Stimulated activated naive B cell treated with anti-CD40 and anti-IgM and Interleukin-4, amounts not matched to agents 10 μg/mL and 1 μg/mL and 100 μg/mL, for 72 hours (primary cell): ENCODE data around the gene DDX41.

Experiments
- ATAC-seq, 2 donors: fragments of 150-1000 bp; cut with Tn5 transposase; replicated peaks; 2 replicates each; pipeline ENCODE4 v1.10.0; 2021; ENCODE audit warnings: moderate library complexity in 1 of 2
- DNase-seq: peaks from one replicate; pipeline ENCODE4 v3.0.0; 2021
- H3K27ac Mint-ChIP-seq: one replicate; pipeline ENCODE4 v1.8.0; 2022; ENCODE audit warnings: mild to moderate bottlenecking, mixed read lengths
- H3K27me3 Mint-ChIP-seq, 2 donors: one replicate each; pipeline ENCODE4 v1.8.0; 2022; ENCODE audit warnings: mixed read lengths in 2 of 2
- H3K36me3 Mint-ChIP-seq, 2 donors: one replicate each; pipeline ENCODE4 v1.8.0; 2022; ENCODE audit warnings: mixed read lengths in 2 of 2, mild to moderate bottlenecking in 1 of 2
- H3K4me1 Mint-ChIP-seq, 2 donors: one replicate each; pipeline ENCODE4 v1.8.0; 2022; ENCODE audit warnings: mixed read lengths in 2 of 2, mild to moderate bottlenecking in 1 of 2
- H3K4me3 Mint-ChIP-seq, 2 donors: one replicate each; pipeline ENCODE4 v1.8.0; 2022; ENCODE audit warnings: mild to moderate bottlenecking in 2 of 2, mixed read lengths in 2 of 2, moderate library complexity in 1 of 2
- H3K9me3 Mint-ChIP-seq, 2 donors: one replicate each; pipeline ENCODE4 v1.8.0; 2022; ENCODE audit warnings: mixed read lengths in 2 of 2, mild to moderate bottlenecking in 1 of 2

DDX41 gene

DNA sequence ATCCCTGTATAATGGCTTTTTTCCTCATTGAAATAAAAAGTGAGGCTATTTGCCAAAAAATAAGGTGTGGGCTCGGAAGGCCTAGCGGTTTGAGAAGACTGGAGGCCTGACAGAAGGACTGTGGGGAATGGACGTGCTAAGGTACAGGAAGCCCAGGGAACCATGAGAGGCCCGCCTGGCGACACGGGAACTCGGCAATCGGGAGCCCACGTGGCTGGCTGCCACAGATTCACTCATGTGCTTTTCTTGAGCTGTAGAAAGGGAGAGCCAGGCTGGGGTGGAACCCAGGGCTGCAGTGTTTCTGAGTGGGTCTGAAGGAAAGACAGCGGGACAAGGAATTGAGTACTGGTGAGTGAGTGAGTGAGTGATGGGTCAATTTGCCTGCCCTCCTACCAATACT is 11.9 kb upstream of the DDX41 start:
- ATAC-seq = no peak

DNA sequence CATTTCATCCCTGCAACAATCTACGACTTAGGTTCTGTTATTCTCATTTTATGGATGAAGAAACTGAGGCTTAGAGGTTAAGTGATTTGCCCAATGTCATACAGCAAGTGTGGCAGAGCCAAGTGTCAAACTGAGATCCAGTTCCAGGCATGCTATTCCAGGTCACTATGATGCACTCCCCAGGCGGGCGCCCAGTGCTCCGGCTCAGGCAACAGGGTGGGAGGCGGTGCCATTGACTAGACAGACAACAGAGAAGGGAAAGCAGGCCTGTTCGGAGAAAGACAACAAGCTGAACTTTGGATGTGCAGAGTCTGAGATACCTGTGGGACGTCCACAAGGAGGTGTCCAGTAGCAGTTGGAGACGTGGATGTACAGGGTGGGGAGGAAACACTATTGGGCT is 10.8 kb upstream of the DDX41 start:
- Mint-ChIP-seq H3K27me3 (no peaks in the 10 kb centered on the region), H3K4me3 (no peak overlapping the region), H3K9me3 (no peaks in the 10 kb centered on the region), H3K36me3 (peaks cover 26 to 28% of the 10 kb centered on the region in 2 donors), H3K4me1 (no peaks in the 10 kb centered on the region), H3K27ac (no peak overlapping the region)
- no peak for ATAC-seq
- DNase-seq = no peak

More for the DNA sequence above, 11.9 kb upstream of the DDX41 start:
- Mint-ChIP-seq H3K4me3 (no peak overlapping the region), H3K27ac (no peak overlapping the region), H3K27me3 (no peaks in the 10 kb centered on the region), H3K4me1 (no peaks in the 10 kb centered on the region), H3K9me3 (no peaks in the 10 kb centered on the region), H3K36me3 (peaks cover 27 to 29% of the 10 kb centered on the region in 2 donors)
- no peak for DNase-seq

DNA sequence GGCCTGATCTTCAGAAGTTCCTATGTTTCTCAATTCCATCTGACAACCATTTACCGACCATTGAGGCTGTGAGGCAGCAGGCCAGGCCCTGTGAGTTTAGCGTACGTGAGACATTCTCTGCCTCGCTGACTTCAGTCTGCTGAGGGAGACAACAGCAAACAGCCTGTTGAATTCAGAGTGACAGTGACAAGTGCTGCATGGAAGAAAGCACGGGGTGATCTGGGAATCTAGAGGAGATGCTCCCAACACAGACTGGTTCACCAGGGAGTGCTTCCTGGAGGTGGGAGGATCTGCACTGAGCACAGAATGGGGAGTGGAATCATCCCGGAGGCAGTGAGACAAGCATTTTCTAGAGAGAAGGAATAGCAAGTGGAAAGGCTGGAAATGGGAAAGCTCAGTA is 10.0 kb upstream of the DDX41 start:
- Mint-ChIP-seq H3K27ac (no peak overlapping the region), H3K27me3 (no peaks in the 10 kb centered on the region), H3K36me3 (peaks cover 19 to 21% of the 10 kb centered on the region in 2 donors), H3K9me3 (no peaks in the 10 kb centered on the region), H3K4me1 (peaks cover 0 to 1% of the 10 kb centered on the region in 2 donors), H3K4me3 (no peak overlapping the region)
- no peak for ATAC-seq
- DNase-seq = no peak

DNA sequence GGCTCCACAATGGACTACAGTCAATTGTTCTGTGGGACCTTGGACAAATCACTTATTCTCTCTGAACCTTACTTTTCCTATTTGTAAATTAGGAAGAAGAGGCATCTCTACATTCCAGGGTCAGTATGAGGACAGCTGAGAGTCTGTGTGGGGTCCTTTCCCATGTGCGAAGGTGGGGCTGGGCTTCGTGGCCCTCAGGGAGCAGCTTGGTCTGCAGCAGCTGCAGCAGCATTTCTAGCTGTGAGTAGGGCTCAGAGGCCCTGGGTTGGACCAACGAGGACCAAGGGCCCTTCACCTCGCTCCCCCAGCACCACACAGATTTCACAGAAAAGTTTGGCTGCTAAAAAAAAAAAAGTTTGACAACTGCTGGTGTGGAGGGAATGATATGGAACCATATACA is 9.4 kb upstream of the DDX41 start:
- H3K27ac Mint-ChIP-seq = no peak overlapping the region
- DNase-seq (no peak), ATAC-seq (no peak)
- peaks cover 5 to 7% of the 10 kb centered on the region in 2 donors for H3K4me1 Mint-ChIP-seq
- H3K9me3 Mint-ChIP-seq = no peaks in the 10 kb centered on the region
- H3K36me3 Mint-ChIP-seq = peaks cover 23 to 26% of the 10 kb centered on the region in 2 donors
- H3K27me3 Mint-ChIP-seq = no peaks in the 10 kb centered on the region
- no peak overlapping the region for H3K4me3 Mint-ChIP-seq

DNA sequence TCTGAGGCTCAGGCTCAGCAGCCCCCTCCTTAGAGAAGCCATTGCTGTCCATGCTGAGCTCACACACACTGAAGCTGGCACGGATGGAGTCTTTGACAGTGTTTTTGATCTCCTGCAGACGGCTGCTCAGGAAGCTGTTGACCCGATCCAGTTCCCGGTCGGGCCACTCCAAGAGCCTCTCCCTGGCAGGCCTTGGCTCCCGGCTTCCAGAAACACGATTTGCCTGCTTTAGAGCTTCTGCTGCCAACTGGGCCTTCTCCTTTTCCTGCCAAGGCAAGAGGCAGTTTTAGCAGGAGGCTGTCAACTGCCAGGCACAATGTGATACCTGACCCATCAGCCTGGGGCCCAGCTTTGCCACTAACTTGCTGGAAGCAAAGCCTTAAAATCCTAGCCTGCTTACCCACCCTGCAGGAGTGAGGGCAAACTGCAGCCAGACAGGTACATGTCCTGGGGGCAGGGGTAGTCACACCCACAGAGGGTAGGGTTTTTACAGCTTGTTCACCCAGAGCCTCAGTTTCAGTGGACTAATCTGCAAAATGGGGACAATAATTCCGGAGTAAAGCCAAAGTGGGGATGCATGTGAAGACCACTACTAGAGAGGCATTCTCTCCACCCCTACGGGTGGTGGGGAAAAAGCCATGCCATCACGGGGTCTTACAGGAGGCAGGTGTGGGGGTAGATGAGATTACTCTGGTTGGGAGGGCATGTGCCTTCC is 8.3 kb upstream of the DDX41 start:
- Mint-ChIP-seq H3K4me1 (peaks cover 16 to 18% of the 10 kb centered on the region in 2 donors), H3K4me3 (no peak overlapping the region), H3K36me3 (peaks cover 24 to 29% of the 10 kb centered on the region in 2 donors), H3K27me3 (no peaks in the 10 kb centered on the region), H3K9me3 (no peaks in the 10 kb centered on the region), H3K27ac (no peak overlapping the region)
- no peak for DNase-seq
- no peak for ATAC-seq

DNA sequence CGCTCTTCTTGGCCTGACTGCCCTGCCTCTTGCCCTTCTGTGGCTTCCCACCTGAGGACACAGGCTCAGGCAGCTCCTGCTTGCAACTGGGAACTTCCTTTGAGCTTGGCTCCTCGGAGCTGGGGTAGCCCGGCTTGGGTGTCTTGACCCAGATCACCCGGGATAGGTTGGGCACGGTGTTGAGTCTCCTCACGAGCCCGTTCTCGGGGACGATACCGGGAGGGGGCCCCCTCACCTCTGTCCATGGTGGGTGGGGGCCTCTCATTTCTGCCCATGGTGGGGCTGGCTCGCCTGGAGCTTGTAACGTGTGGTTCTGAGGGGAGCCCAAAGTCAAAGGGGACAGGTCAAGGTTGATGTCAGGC is 7.8 kb upstream of the DDX41 start:
- no peak for ATAC-seq
- H3K27me3 Mint-ChIP-seq = no peaks in the 10 kb centered on the region

DNA sequence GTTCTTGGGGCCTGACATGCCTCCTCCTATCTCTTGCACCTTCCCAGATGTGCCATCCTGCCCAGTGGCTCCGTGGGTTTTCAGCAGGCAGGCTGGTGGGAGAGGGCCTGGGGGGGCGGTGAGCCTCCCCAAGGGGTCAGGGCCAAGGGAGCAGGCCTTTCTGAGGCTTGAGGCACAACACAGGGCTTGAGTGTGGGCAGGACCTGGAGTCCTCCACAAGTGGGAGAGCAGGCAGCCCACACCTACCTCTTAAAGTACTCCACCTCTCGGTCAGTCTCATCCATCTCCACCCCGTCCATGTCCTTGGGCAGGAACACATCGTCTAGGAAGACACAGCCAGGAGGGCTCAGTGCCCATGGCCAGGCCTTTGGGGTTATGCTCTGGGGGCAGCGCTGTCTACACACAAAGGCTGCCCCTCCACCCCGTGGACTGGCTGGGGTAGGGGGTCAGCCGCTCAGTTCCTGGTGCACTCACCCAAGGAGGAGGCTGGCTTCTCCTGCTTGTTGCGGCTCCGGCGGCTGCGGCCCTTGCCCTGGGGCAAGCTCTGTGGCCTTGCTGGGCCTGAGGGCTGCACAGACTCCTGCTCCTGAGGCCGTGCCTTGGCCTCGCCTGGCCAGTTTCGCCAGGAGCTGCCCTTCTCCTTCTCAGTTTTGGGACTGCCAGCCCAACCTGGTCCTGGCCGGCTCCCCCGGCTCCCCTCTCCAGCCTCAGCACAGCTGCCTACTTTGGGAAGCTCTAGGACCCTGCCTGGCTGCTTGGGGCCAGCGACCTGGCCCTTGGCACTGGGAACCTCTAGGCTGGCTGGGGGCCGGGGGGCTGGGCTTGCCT is 7.2 kb upstream of the DDX41 start:
- H3K4me1 Mint-ChIP-seq = peaks cover 25 to 30% of the 10 kb centered on the region in 2 donors
- no peak for ATAC-seq
- peaks cover 22 to 38% of the 10 kb centered on the region in 2 donors for H3K36me3 Mint-ChIP-seq
- DNase-seq = no peak
- H3K27ac Mint-ChIP-seq = no peak overlapping the region
- no peaks in the 10 kb centered on the region for H3K9me3 Mint-ChIP-seq
- H3K27me3 Mint-ChIP-seq = no peaks in the 10 kb centered on the region
- H3K4me3 Mint-ChIP-seq = no peak overlapping the region

More for the DNA sequence above, 7.8 kb upstream of the DDX41 start:
- Mint-ChIP-seq H3K9me3 (no peaks in the 10 kb centered on the region), H3K36me3 (peaks cover 27 to 35% of the 10 kb centered on the region in 2 donors), H3K27ac (no peak overlapping the region), H3K4me3 (no peak overlapping the region), H3K4me1 (peaks cover 21 to 24% of the 10 kb centered on the region in 2 donors)
- no peak for DNase-seq

DNA sequence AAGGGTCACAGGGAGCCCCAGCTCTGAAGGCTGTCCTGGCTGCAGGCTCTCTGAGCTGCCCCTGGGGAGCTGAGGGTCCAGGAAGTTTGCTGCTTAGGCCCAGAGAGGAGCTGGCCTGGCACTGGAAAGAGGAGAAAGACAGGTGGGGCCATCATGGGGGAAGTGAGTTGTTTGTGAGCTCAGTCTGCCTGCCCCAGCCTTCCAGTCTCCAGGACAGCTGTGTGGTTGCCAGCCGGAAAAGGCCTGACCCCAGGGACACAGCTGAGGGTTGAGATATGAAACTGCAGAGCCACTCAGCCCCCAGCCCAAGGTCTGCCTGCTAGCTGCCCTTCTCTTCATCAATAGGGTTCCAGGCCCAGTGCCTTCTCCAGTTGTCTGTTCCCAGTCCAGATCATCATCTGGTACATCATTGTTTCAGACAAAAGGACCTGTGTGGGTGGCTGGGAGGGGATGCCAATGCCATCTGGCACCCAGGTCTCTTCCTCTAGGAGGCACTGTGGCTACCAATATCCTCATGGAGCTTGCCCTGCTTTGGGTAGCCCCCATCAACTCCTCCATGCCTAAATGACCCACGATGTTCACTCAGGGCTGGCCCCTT is 4.3 kb upstream of the DDX41 start:
- Mint-ChIP-seq H3K27ac (peak overlapping the region; percentile 48), H3K9me3 (no peaks in the 10 kb centered on the region), H3K4me1 (peaks cover 32 to 44% of the 10 kb centered on the region in 2 donors), H3K4me3 (peak overlapping the region in 1 of 2 donors; percentile 32), H3K36me3 (peaks cover 30 to 46% of the 10 kb centered on the region in 2 donors), H3K27me3 (no peaks in the 10 kb centered on the region)
- DNase-seq = no peak
- no peak for ATAC-seq

DNA sequence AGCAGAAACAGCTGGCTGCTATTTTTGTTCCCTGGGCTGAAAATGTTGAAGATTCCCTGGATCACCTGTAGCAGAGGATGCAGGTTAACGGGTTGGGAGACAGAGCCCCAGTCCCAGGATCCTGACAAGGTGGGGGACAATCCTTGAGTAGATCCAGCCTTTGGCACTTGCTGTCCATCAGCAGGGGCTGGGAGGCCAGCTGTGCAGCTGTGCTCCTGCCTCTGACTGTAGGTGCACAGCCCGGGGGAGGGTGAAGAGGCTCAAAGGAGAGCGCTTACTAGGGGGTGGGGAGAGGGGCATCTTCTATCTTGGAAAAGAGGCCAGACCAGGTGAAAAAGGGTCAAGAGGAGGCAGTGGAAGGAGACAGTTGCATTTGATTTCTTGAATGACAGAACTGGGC is 3.5 kb upstream of the DDX41 start:
- no peaks in the 10 kb centered on the region for H3K27me3 Mint-ChIP-seq
- DNase-seq = no peak
- H3K4me3 Mint-ChIP-seq = no peak overlapping the region
- H3K27ac Mint-ChIP-seq = peak overlapping the region; percentile 48
- no peaks in the 10 kb centered on the region for H3K9me3 Mint-ChIP-seq
- peaks cover 30 to 47% of the 10 kb centered on the region in 2 donors for H3K36me3 Mint-ChIP-seq
- H3K4me1 Mint-ChIP-seq = peaks cover 39 to 52% of the 10 kb centered on the region in 2 donors
- no peak for ATAC-seq

DNA sequence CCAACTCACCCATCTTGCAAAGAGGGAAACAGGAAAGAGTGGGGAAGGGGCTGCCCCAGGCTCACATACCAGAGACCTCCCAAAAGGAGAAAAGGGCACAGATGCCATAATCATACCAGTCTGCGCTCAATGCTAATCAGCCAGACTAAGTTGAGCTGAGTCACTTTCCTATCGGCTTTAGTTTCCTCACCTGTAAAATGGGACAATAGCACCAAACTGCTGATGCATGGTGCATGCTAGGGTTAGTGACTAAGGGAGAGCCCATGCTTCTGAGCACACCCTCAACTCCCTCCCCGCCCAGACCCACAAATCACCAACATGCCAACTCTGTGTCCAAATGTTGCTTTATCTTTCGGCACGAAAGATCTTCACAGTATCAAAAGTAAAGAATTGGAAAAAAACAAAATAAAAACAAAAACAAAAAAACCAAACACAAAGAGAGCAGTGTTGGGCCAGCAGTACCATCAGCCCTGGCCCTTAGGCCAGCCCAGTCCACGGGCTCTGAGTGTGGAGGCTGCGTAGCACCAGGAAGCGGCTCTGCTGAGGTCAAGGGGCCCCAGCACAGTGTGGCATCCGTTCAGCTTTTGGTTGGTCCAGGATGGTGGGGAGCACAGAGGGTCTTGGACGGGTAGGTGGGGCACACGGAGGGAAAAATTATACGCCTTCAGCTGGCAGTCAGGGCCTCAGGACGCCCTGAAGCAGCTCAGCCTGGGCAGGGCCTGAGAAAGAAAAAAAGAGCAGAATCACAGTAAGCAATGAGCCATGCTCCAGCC is 2.9 kb upstream of the DDX41 start:
- DNase-seq = no peak
- Mint-ChIP-seq H3K4me3 (no peak overlapping the region), H3K27ac (peak overlapping the region; percentile 84), H3K36me3 (peaks cover 30 to 48% of the 10 kb centered on the region in 2 donors), H3K27me3 (no peaks in the 10 kb centered on the region), H3K4me1 (peaks cover 39 to 58% of the 10 kb centered on the region in 2 donors), H3K9me3 (no peaks in the 10 kb centered on the region)
- ATAC-seq = no peak

DNA sequence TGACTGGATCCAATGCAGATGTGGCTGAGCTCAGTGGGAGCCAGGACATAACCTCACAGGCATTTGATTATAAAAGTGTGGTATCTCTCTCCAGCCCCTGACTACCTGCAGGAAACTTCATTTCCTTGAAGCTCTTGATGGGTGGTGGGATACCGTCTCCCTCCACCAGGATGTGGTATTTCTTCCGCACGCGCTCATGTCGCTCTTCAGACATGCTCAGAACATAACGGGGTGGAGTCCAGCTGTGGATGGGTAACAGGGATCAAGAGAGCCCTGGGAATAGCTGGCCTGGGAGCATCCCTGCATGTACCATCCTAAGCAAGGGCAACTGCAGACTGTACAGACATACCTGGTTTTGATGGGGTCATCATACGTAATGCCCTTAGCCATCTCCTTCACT is 1.2 kb downstream of the DDX41 start:
- Mint-ChIP-seq H3K36me3 (peaks cover 47 to 60% of the 10 kb centered on the region in 2 donors), H3K4me3 (peak overlapping the region; percentile 87 to 89), H3K4me1 (peaks cover 53 to 74% of the 10 kb centered on the region in 2 donors), H3K27ac (peak overlapping the region; percentile 42), H3K27me3 (no peaks in the 10 kb centered on the region), H3K9me3 (no peaks in the 10 kb centered on the region)
- no peak for DNase-seq
- ATAC-seq = no peak

DNA sequence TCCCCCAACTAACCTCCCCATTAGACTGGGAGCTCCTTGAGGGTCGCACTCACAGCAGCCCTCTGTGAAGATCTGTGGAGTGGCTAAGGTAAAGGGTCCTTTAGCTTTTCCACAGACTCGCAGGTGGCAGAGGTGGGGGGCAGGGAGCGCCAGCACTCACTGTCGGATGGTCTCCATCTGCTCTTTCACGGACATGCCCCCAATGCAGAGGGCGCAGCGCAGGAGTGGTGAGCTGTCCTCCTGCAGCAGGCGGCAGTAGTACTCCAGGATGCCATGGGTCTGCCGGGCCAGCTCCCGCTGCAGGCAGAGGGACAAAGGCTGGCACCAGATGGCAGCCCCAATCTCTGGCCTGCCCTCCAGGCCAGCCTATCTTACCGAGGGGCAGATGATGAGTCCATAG is 2.2 kb downstream of the DDX41 start:
- Mint-ChIP-seq H3K9me3 (no peaks in the 10 kb centered on the region), H3K27ac (no peak overlapping the region), H3K36me3 (peaks cover 44 to 60% of the 10 kb centered on the region in 2 donors), H3K4me1 (peaks cover 53 to 74% of the 10 kb centered on the region in 2 donors), H3K27me3 (no peaks in the 10 kb centered on the region), H3K4me3 (no peak overlapping the region)
- no peak for DNase-seq
- ATAC-seq = no peak

DNA sequence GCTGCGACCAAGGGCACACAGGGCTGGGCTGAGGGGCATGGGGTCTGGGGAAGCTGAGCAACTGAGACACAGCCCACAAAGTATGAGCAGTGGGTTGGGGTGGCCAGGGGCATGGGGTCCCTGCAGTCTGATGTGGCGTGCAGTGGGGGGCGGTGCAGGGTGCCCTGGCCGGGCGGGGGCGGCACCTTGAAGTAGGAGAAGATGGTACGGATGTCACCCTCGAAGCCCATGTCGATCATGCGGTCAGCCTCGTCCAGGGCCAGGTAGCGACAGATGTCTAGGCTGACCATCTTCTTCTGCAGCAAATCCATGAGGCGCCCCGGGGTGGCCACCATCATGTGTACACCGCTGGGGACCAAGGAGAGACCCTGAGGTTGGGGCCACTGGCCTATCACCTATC is 3.3 kb downstream of the DDX41 start:
- H3K4me1 Mint-ChIP-seq = peaks cover 59 to 78% of the 10 kb centered on the region in 2 donors
- H3K27me3 Mint-ChIP-seq = no peaks in the 10 kb centered on the region
- H3K36me3 Mint-ChIP-seq = peaks cover 54 to 66% of the 10 kb centered on the region in 2 donors
- no peak overlapping the region for H3K4me3 Mint-ChIP-seq
- no peak overlapping the region for H3K27ac Mint-ChIP-seq
- H3K9me3 Mint-ChIP-seq = no peaks in the 10 kb centered on the region
- ATAC-seq (no peak), DNase-seq (no peak)
